Measurements from ENCODE around the gene GMEB2. TPM values are rescaled to one million over a fixed set of nuclear protein-coding genes. Genes with fewer than 3 reads are reported as not detected.

GMEB2 gene
- total RNA-seq, 1 experiment from 2014 or later = 19.6 TPM

DNA sequence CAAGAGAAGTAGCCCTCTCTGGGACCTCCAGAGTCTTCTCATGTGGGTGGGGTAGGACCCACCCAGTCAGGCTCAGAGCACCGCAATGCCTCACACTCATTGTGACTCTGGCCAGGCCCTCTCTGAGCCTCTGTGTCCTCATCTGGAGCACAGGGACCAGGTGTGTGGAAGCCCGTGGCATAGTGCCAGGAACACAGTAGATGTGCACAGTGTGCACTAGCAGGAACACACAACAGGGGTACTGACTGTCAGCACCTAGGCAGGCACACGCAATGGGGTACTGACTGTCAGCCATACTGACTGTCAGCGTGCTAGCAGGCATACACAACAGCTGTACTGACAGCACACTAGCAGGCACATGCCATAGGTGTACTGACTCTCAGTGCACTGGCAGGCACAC, 28.3 kb upstream of the GMEB2 start:
- TF ChIP-seq CTCF (IDR thresholded peaks at IDR 0.05; ENCODE audit: unreplicated experiment) = no peak
- intact Hi-C loops (cut with micrococcal nuclease) = loop anchor here (5.0 kb wide), 1 partner anchor 42 kb away; the partner anchor contains the start of gene TNFRSF6B
- ChIA-PET CTCF (interaction anchor here (0.7 to 1.0 kb wide), 2 partner anchors 10 to 317 kb away, joined by 3 read pairs; no protein-coding TSS in a partner anchor), POLR2A (interaction anchor here (0.6 kb wide), 1 partner anchor 1004 kb away, joined by 4 read pairs; no protein-coding TSS in a partner anchor)
- H3K27me3 Mint-ChIP-seq (ENCODE audit: insufficient read depth, unreplicated experiment) = no peaks in the 10 kb centered on the region
- H3K4me3 Mint-ChIP-seq (ENCODE audit: unreplicated experiment) = no peak overlapping the region
- no TSS peak for BruUV-seq (replicated peaks)
- no peaks in the 10 kb centered on the region for H3K9me3 Mint-ChIP-seq (ENCODE audit: unreplicated experiment)
- H3K36me3 Mint-ChIP-seq (ENCODE audit: insufficient read depth, unreplicated experiment) = peaks cover under 1% of the 10 kb centered on the region
- peaks cover 16% of the 10 kb centered on the region for H3K4me1 Mint-ChIP-seq (ENCODE audit: insufficient read depth, unreplicated experiment)
- DNase-seq (ENCODE audit: unreplicated experiment) = no peak
- H3K27ac Mint-ChIP-seq (ENCODE audit: low read depth, unreplicated experiment) = no peak overlapping the region

DNA sequence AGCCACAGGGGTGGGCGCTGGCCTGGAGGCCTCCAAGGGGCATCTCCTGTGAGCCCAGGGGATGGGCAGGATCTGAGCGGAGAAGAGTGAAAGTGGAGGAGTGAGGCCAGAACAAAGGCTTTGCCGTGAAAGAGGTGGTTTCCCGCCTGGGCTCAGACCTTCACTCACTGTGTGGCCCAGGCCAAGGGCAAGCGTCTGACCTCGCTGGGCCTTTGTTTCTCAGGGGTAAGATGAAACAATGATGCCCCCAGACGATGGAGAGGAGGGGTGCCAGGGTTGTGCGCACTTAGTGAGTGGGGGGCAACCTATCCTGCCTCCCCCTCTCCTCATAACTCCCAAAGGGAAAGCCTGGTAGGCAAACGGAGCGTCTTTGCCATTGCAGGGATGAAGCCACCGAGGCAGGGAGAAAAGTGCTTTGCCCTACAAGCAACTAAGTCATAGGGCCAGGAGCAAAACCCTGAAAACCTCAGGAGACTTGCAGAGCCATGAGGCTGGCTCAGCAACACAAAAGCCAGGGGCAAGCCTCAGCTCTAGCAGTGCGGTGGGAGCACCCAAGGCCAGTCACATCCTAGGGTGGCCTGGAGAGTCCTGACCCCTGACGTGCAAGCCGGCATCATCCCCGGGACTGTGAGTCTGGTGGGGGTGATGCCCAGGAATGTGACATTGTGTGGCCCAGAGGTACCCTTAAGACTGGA, 27.2 kb upstream of the GMEB2 start:
- no peaks in the 10 kb centered on the region for H3K27me3 Mint-ChIP-seq (ENCODE audit: insufficient read depth, unreplicated experiment)
- intact Hi-C loops (cut with micrococcal nuclease) = no loop called here
- ChIA-PET POLR2A (no interaction called here), CTCF (interaction anchor here (1.0 kb wide), 1 partner anchor 8 kb away, joined by 3 read pairs; no protein-coding TSS in a partner anchor)
- BruUV-seq (replicated peaks) = no TSS peak
- H3K36me3 Mint-ChIP-seq (ENCODE audit: insufficient read depth, unreplicated experiment) = no peaks in the 10 kb centered on the region
- H3K9me3 Mint-ChIP-seq (ENCODE audit: unreplicated experiment) = no peaks in the 10 kb centered on the region
- TF ChIP-seq CTCF (IDR thresholded peaks at IDR 0.05; ENCODE audit: unreplicated experiment) = no peak
- no peak overlapping the region for H3K4me3 Mint-ChIP-seq (ENCODE audit: unreplicated experiment)
- no peak overlapping the region for H3K27ac Mint-ChIP-seq (ENCODE audit: low read depth, unreplicated experiment)
- no peak for DNase-seq (ENCODE audit: unreplicated experiment)
- H3K4me1 Mint-ChIP-seq (ENCODE audit: insufficient read depth, unreplicated experiment) = peaks cover 7% of the 10 kb centered on the region

GRCh38 chr20:63653041-63653973, 26.4 kb upstream of the GMEB2 start, which contains the start of gene STMN3:
STMN3 (minus strand) TSS chr20:63653424; CDS start chr20:63653345, 79 bp downstream.
- BruUV-seq (replicated peaks) = no TSS peak
- ChIA-PET POLR2A (interaction anchor here (0.6 to 0.8 kb wide), 4 partner anchors 11 to 347 kb away, joined by 3 to 6 read pairs (median 3); no protein-coding TSS in a partner anchor), CTCF (interaction anchor here (0.6 kb wide), 2 partner anchors 45 to 269 kb away, joined by 3 read pairs; no protein-coding TSS in a partner anchor)
- H3K36me3 Mint-ChIP-seq (ENCODE audit: insufficient read depth, unreplicated experiment) = no peaks in the 10 kb centered on the region
- peak; percentile 76 for DNase-seq (ENCODE audit: unreplicated experiment)
- H3K27ac Mint-ChIP-seq (ENCODE audit: low read depth, unreplicated experiment) = no peak within 1 kb of the TSS
- H3K4me3 Mint-ChIP-seq (ENCODE audit: unreplicated experiment) = peak within 1 kb of the TSS; percentile 64
- H3K4me1 Mint-ChIP-seq (ENCODE audit: insufficient read depth, unreplicated experiment) = peaks cover 7% of the 10 kb centered on the region
- H3K9me3 Mint-ChIP-seq (ENCODE audit: unreplicated experiment) = no peaks in the 10 kb centered on the region
- no peaks in the 10 kb centered on the region for H3K27me3 Mint-ChIP-seq (ENCODE audit: insufficient read depth, unreplicated experiment)
- intact Hi-C loops (cut with micrococcal nuclease) = no loop called here
- no peak for TF ChIP-seq CTCF (IDR thresholded peaks at IDR 0.05; ENCODE audit: unreplicated experiment)
